ENCODE results near the gene IRF2BP2. TPM values are rescaled to one million over a fixed set of nuclear protein-coding genes. Genes with fewer than 3 reads are reported as not detected.
"Not testable (repeated sequence)": the region's sequence is repeated elsewhere in the genome, so short reads cannot be mapped to it uniquely, and the experiment has no call there.

IRF2BP2 gene
- total and polyA plus RNA-seq, 4 experiments from 2014 or later, result 23.9 to 164 (median 103) TPM

DNA sequence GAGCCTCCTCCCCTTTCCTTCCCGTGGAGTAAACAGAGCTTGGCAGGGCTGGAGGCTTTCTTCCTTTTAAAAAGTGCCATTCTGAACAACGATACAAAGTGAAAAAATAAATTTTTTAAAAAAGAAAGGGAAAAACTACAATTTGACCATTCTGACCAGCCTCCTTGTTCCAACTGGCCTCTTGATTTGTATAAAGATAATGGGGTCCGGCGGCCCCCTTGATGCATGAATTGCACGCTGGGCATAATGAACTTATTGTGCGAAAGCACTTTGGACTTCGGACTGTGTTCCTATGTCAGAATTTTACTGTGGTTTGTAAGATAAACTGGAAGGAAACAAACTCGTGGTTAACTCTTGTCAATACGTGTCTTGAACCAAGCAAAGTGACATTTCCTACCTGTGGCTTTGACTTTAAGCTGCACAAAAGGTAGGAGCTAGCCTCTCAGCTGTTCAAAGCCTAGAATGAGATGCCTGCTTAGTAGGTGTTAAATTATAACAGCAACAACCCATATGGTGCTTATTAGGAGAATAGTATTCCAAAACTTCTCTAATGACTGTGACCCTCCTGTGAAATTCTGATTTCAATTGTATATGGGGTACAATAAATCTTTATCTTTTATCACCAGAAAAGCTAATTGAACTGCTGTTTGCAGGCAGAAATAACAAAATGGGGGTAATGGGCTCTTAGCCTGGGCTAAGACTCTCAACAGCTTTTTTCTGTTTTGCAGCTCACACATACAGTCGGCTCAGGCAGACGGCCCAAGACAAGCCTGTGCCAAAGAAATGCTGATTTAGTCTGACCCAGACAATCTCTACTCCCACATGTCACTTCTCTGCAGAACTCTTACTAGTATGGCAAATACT lies 9.3 kb downstream of the IRF2BP2 start:
- H3K27ac ChIP-seq (ENCODE audit: low read depth, low read length), result peak overlapping the region; percentile 96
- no peaks in the 10 kb centered on the region for H3K9me3 Mint-ChIP-seq
- intact Hi-C loops (cut with micrococcal nuclease), result loop anchor here (1.0 to 5.0 kb wide), 2 partner anchors 10 to 562 kb away; partner anchors contain the start of genes IRF2BP2 and RBM34
- no peaks in the 10 kb centered on the region for H3K27me3 ChIP-seq (ENCODE audit: insufficient read depth, low read length)
- CTCF ChIA-PET (ENCODE audit: partially characterized antibody), result interaction anchor here (1.0 to 10.7 kb wide), 8 partner anchors 11 to 506 kb away, joined by 3 to 141 read pairs (median 6); partner anchors contain the start of gene IRF2BP2
- peaks cover 40 to 73% (median 50%) of the 10 kb centered on the region in 4 donors for H3K4me1 Mint-ChIP-seq
- H3K36me3 Mint-ChIP-seq, result peaks cover 17 to 33% of the 10 kb centered on the region in 2 donors
- H3K4me3 ChIP-seq (ENCODE audit: low read length in 2 of 2), result peak overlapping the region in 1 of 2 donors; percentile 17
- peaks cover 64% of the 10 kb centered on the region for H3K4me1 ChIP-seq (ENCODE audit: insufficient read depth, low read length)
- POLR2A ChIA-PET (ENCODE audit: partially characterized antibody), result interaction anchor here (0.7 to 10.8 kb wide), 31 partner anchors 9 to 560 kb away, joined by 3 to 312 read pairs (median 4); partner anchors contain the start of genes IRF2BP2, RBM34 and TARBP1
- no peaks in the 10 kb centered on the region for H3K27me3 Mint-ChIP-seq
- H3K4me3 Mint-ChIP-seq, result peak overlapping the region; percentile 74 to 95 (median 87)
- peak; percentile 66 to 76 (median 71) for DNase-seq
- H3K9me3 ChIP-seq (ENCODE audit: control insufficient read depth in 1 of 2, low read length in 2 of 2), result no peaks in the 10 kb centered on the region
- H3K36me3 ChIP-seq (ENCODE audit: insufficient read depth, low read length), result peaks cover 11% of the 10 kb centered on the region
- H3K27ac Mint-ChIP-seq, result peak overlapping the region; percentile 92 to 99 (median 97)

GRCh38 chr1:234599617-234600417 lies 10.2 kb downstream of the IRF2BP2 start:
- CTCF ChIA-PET (ENCODE audit: partially characterized antibody), result interaction anchor here (1.0 to 10.7 kb wide), 9 partner anchors 11 to 497 kb away, joined by 3 to 141 read pairs (median 7); partner anchors contain the start of gene IRF2BP2
- H3K4me1 Mint-ChIP-seq, result peaks cover 37 to 64% (median 48%) of the 10 kb centered on the region in 4 donors
- peaks cover 56% of the 10 kb centered on the region for H3K4me1 ChIP-seq (ENCODE audit: insufficient read depth, low read length)

DNA sequence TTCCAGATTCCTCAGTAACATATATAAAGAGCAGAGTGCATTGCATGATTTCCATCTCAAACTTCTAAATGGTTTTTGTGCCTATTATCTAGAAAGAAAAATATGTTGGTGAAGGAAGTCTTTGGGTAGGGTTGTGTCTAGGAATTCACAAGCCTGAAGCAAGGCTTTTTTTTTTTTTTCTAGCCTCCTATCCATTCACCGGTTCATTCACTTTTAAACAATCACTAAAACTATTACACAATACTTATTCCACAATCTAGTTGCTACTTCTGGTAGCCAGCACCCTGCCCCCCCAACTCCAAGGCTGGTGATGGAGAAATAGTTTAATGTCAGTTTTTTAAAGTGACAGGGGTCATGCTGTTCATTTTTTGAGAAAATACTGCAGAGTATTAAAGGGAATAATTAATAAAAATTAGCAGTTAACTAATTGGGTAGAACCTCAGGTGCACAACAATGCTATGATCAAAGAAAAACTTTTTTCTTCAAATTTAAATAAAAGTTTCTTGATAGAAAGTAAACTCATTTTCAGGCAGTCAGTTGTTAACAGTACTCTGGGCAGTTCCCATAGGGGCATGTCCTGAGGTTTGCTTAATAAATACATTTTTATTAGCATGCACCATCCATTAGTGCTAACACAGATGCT lies 10.9 kb downstream of the IRF2BP2 start:
- Mint-ChIP-seq H3K4me1 (peaks cover 34 to 57% (median 44%) of the 10 kb centered on the region in 4 donors), H3K27me3 (no peaks in the 10 kb centered on the region), H3K27ac (peak overlapping the region; percentile 91 to 99 (median 94)), H3K9me3 (peaks cover 0 to under 1% (median 0%) of the 10 kb centered on the region in 8 donors), H3K4me3 (peak overlapping the region; percentile 83 to 90 (median 88)), H3K36me3 (peaks cover 8 to 24% of the 10 kb centered on the region in 2 donors)
- ChIA-PET CTCF (ENCODE audit: partially characterized antibody) (interaction anchor here (0.6 to 10.7 kb wide), 14 partner anchors 10 to 491 kb away, joined by 3 to 141 read pairs (median 4); partner anchors contain the start of gene IRF2BP2), POLR2A (ENCODE audit: partially characterized antibody) (interaction anchor here (0.6 to 10.8 kb wide), 13 partner anchors 13 to 1281 kb away, joined by 3 to 312 read pairs (median 18); partner anchors contain the start of gene IRF2BP2)
- Histone ChIP-seq H3K27ac (ENCODE audit: low read depth, low read length) (peak overlapping the region; percentile 96), H3K36me3 (ENCODE audit: insufficient read depth, low read length) (peaks cover 3% of the 10 kb centered on the region), H3K9me3 (ENCODE audit: control insufficient read depth in 1 of 2, low read length in 2 of 2) (no peaks in the 10 kb centered on the region), H3K27me3 (ENCODE audit: insufficient read depth, low read length) (no peaks in the 10 kb centered on the region), H3K4me3 (ENCODE audit: low read length in 2 of 2) (peak overlapping the region in 1 of 2 donors; percentile 46), H3K4me1 (ENCODE audit: insufficient read depth, low read length) (peaks cover 49% of the 10 kb centered on the region)
- no peak for DNase-seq
- intact Hi-C loops (cut with micrococcal nuclease), result loop anchor here (1.0 to 5.0 kb wide), 10 partner anchors 78 to 484 kb away; partner anchors contain the start of gene TARBP1

More at GRCh38 chr1:234599617-234600417, 10.2 kb downstream of the IRF2BP2 start:
- peak overlapping the region; percentile 84 to 95 (median 88) for H3K4me3 Mint-ChIP-seq
- H3K27ac ChIP-seq (ENCODE audit: low read depth, low read length), result peak overlapping the region; percentile 96
- H3K4me3 ChIP-seq (ENCODE audit: low read length in 2 of 2), result peak overlapping the region; percentile 17 to 46
- no peaks in the 10 kb centered on the region for H3K9me3 Mint-ChIP-seq
- peaks cover 4% of the 10 kb centered on the region for H3K36me3 ChIP-seq (ENCODE audit: insufficient read depth, low read length)
- H3K27ac Mint-ChIP-seq, result peak overlapping the region; percentile 92 to 99 (median 97)
- peak; percentile 81 to 95 (median 84) for DNase-seq
- POLR2A ChIA-PET (ENCODE audit: partially characterized antibody), result interaction anchor here (0.6 to 10.8 kb wide), 24 partner anchors 12 to 1282 kb away, joined by 3 to 312 read pairs (median 8); partner anchors contain the start of genes IRF2BP2 and TARBP1
- no peaks in the 10 kb centered on the region for H3K27me3 Mint-ChIP-seq
- no peaks in the 10 kb centered on the region for H3K9me3 ChIP-seq (ENCODE audit: control insufficient read depth in 1 of 2, low read length in 2 of 2)
- no peaks in the 10 kb centered on the region for H3K27me3 ChIP-seq (ENCODE audit: insufficient read depth, low read length)
- peaks cover 13 to 28% of the 10 kb centered on the region in 2 donors for H3K36me3 Mint-ChIP-seq
- intact Hi-C loops (cut with micrococcal nuclease), result loop anchor here (2.0 to 5.0 kb wide), 6 partner anchors 77 to 562 kb away; partner anchors contain the start of genes RBM34 and TARBP1

DNA sequence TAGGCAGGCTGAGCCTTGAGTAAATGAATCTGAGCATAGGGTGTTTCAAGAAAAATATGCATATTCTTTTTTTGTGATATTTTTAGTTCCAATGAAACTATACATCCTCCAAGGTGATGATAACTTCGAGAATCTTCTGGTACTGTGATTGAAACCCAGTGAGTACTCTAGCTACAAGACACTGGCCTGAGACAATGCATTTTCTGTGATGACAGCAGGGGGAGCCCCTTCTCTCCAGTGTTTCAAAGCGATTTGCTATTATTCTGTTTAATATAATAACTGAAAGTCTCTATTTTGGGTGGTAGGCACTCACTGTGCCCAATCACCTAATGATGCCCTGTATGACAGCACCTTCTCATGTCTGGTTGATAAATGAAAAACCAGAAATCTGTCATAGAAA lies 12.1 kb downstream of the IRF2BP2 start:
- peak overlapping the region in 4 of 7 donors; percentile 41 to 99 (median 75) for H3K27ac Mint-ChIP-seq
- H3K4me1 Mint-ChIP-seq, result peaks cover 25 to 45% (median 36%) of the 10 kb centered on the region in 4 donors

DNA sequence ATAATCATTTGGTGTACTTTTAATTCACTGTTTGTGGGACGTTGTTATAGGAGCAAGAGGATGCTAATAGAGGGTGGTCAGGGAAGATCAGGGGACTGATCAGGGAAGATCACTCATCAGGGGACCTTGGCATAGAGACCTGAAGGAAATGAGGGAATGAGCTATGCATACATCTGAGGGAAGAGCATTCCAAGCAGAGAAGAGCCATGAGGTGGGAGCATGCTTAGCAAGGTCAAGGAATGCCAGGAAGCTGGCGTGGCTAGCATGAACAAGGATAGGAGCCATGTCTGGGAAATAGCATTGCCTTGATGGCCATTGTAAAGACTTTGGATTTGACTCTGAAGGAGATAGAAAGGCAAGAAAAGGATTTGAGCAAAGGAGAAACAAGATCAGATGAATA lies 14.1 kb downstream of the IRF2BP2 start:
- Histone ChIP-seq H3K27ac (ENCODE audit: low read depth, low read length) (no peak overlapping the region), H3K27me3 (ENCODE audit: insufficient read depth, low read length) (no peaks in the 10 kb centered on the region), H3K36me3 (ENCODE audit: insufficient read depth, low read length) (no peaks in the 10 kb centered on the region), H3K4me3 (ENCODE audit: low read length in 2 of 2) (no peak overlapping the region), H3K4me1 (ENCODE audit: insufficient read depth, low read length) (peaks cover 17% of the 10 kb centered on the region), H3K9me3 (ENCODE audit: control insufficient read depth in 1 of 2, low read length in 2 of 2) (no peaks in the 10 kb centered on the region)
- peaks cover 0 to 2% (median 0%) of the 10 kb centered on the region in 8 donors for H3K9me3 Mint-ChIP-seq
- H3K36me3 Mint-ChIP-seq, result peaks cover 0 to 3% of the 10 kb centered on the region in 2 donors
- no peaks in the 10 kb centered on the region for H3K27me3 Mint-ChIP-seq
- H3K4me1 Mint-ChIP-seq, result peaks cover 8 to 25% (median 18%) of the 10 kb centered on the region in 4 donors
- CTCF ChIA-PET (ENCODE audit: partially characterized antibody), result interaction anchor here (1.0 to 10.7 kb wide), 5 partner anchors 9 to 488 kb away, joined by 3 to 141 read pairs (median 3); partner anchors contain the start of gene IRF2BP2
- peak overlapping the region in 2 of 7 donors; percentile 3 to 54 for H3K27ac Mint-ChIP-seq
- DNase-seq, result no peak
- H3K4me3 Mint-ChIP-seq, result no peak overlapping the region
- intact Hi-C loops (cut with micrococcal nuclease), result loop anchor here (5.0 kb wide), 2 partner anchors 266 to 331 kb away; no protein-coding TSS in a partner anchor
- POLR2A ChIA-PET (ENCODE audit: partially characterized antibody), result interaction anchor here (6.9 kb wide), 1 partner anchor 16 kb away, joined by 312 read pairs; the partner anchor contains the start of gene IRF2BP2

More for the DNA sequence above, 12.1 kb downstream of the IRF2BP2 start:
- DNase-seq, result peak; percentile 61 to 68 (median 61)
- Histone ChIP-seq H3K36me3 (ENCODE audit: insufficient read depth, low read length) (peaks cover 3% of the 10 kb centered on the region), H3K27ac (ENCODE audit: low read depth, low read length) (no peak overlapping the region), H3K4me1 (ENCODE audit: insufficient read depth, low read length) (peaks cover 37% of the 10 kb centered on the region), H3K9me3 (ENCODE audit: control insufficient read depth in 1 of 2, low read length in 2 of 2) (no peaks in the 10 kb centered on the region), H3K27me3 (ENCODE audit: insufficient read depth, low read length) (no peaks in the 10 kb centered on the region), H3K4me3 (ENCODE audit: low read length in 2 of 2) (no peak overlapping the region)
- POLR2A ChIA-PET (ENCODE audit: partially characterized antibody), result interaction anchor here (0.6 to 10.8 kb wide), 10 partner anchors 8 to 486 kb away, joined by 3 to 312 read pairs (median 20); partner anchors contain the start of gene IRF2BP2
- H3K36me3 Mint-ChIP-seq, result peaks cover 4 to 18% of the 10 kb centered on the region in 2 donors
- intact Hi-C loops (cut with micrococcal nuclease), result loop anchor here (1.0 to 5.0 kb wide), 10 partner anchors 79 to 485 kb away; partner anchors contain the start of gene TARBP1
- H3K27me3 Mint-ChIP-seq, result no peaks in the 10 kb centered on the region
- H3K4me3 Mint-ChIP-seq, result peak overlapping the region in 1 of 8 donors; percentile 50
- peaks cover 0 to 2% (median 0%) of the 10 kb centered on the region in 8 donors for H3K9me3 Mint-ChIP-seq
- CTCF ChIA-PET (ENCODE audit: partially characterized antibody), result interaction anchor here (0.5 to 10.7 kb wide), 27 partner anchors 9 to 497 kb away, joined by 3 to 141 read pairs (median 3); partner anchors contain the start of gene IRF2BP2

DNA sequence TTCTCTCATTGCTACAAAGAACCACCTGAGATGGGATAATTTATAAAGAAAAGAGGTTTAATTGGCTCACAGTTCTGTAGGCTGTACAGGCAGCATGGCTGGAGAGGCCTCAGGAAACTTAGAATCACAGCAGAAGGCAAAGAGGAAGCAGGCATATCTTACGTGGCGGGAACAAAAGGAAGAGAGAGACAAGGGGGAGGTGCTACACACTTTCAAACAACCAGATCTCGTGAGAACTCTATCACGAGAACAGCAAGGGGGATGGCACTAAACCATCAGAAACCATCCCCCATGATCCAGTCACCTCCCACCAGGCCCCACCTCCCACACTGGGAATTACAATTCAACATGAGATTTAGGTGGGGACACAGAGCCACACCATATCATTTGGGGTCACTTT lies 15.4 kb downstream of the IRF2BP2 start:
- peak overlapping the region in 2 of 7 donors; percentile 56 to 74 for H3K27ac Mint-ChIP-seq
- CTCF ChIA-PET (ENCODE audit: partially characterized antibody), result interaction anchor here (0.6 kb wide), 1 partner anchor 282 kb away, joined by 3 read pairs; no protein-coding TSS in a partner anchor

More for the DNA sequence above, 15.4 kb downstream of the IRF2BP2 start:
- intact Hi-C loops (cut with micrococcal nuclease); H3K4me3 ChIP-seq (ENCODE audit: low read length in 2 of 2); H3K27me3 Mint-ChIP-seq; H3K36me3 ChIP-seq (ENCODE audit: insufficient read depth, low read length); H3K27ac ChIP-seq (ENCODE audit: low read depth, low read length); H3K27me3 ChIP-seq (ENCODE audit: insufficient read depth, low read length); POLR2A ChIA-PET (ENCODE audit: partially characterized antibody); H3K4me3 Mint-ChIP-seq; H3K9me3 ChIP-seq (ENCODE audit: control insufficient read depth in 1 of 2, low read length in 2 of 2); H3K36me3 Mint-ChIP-seq; DNase-seq; H3K9me3 Mint-ChIP-seq: not testable (repeated sequence)
- peaks cover 3 to 15% (median 13%) of the 10 kb centered on the region in 4 donors for H3K4me1 Mint-ChIP-seq
- H3K4me1 ChIP-seq (ENCODE audit: insufficient read depth, low read length), result peaks cover 11% of the 10 kb centered on the region

Measured in CD4-positive, alpha-beta memory T cell (primary cell).